Tibial nerve (tissue), 3 donors: ENCODE data around the gene NOS1.

Source experiments
- POLR2A ChIP-seq, 2 donors: fragments of 450-650 bp; IDR thresholded peaks; one replicate each; pipeline ENCODE4 v1.6.1; 2017; ENCODE audit warnings: antibody characterized with exemption in 2 of 2, mild to moderate bottlenecking in 2 of 2, moderate library complexity in 2 of 2
- TF ChIP-seq, protein P1 (sequence below), 5 experiments: fragments of 200-600 bp in 3 of 5; fragments of 450-650 bp in 2 of 5; sonication (generic) in 3 of 5; IDR thresholded peaks; one replicate each; pipeline ENCODE4 v1.5.1; 2016 to 2019; ENCODE audit warnings: antibody characterized with exemption in 5 of 5, mild to moderate bottlenecking in 3 of 5, moderate library complexity in 2 of 5

DNA sequence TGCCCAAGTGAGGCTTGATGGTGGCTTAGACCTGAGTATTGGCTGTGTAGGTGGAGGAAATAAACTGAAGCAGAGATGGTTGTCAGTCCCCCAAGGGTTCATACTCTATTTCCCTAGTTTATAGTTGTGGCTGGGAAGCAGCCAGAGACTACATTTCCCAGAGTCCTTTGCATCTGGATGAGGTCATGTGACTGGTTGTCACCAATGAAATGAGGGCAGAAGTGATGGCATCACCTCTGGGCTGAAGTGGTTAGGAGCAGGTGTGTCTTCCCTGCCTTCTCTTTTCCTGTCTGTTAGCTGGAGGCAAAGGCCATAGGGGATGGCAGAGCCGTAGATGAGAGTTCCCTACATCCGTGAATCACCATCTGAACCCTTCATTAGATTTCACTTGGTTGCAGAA, 16.3 kb upstream of the NOS1 start:
- TF ChIP-seq, protein P1, sequence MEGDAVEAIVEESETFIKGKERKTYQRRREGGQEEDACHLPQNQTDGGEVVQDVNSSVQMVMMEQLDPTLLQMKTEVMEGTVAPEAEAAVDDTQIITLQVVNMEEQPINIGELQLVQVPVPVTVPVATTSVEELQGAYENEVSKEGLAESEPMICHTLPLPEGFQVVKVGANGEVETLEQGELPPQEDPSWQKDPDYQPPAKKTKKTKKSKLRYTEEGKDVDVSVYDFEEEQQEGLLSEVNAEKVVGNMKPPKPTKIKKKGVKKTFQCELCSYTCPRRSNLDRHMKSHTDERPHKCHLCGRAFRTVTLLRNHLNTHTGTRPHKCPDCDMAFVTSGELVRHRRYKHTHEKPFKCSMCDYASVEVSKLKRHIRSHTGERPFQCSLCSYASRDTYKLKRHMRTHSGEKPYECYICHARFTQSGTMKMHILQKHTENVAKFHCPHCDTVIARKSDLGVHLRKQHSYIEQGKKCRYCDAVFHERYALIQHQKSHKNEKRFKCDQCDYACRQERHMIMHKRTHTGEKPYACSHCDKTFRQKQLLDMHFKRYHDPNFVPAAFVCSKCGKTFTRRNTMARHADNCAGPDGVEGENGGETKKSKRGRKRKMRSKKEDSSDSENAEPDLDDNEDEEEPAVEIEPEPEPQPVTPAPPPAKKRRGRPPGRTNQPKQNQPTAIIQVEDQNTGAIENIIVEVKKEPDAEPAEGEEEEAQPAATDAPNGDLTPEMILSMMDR (IDR thresholded peaks at IDR 0.05): no peak
- TF ChIP-seq POLR2A (IDR thresholded peaks at IDR 0.05): no peak
